Stimulated activated effector memory CD8-positive, alpha-beta T cell treated with anti-CD3 and anti-CD28 coated beads, Interleukin-12 subunit alpha, Interleukin-12 subunit beta, amount 100 ng/mL, for 72 hours (primary cell): ENCODE data around the gene PERCC1.

Experiments
- ATAC-seq: fragments of 150-1000 bp; cut with Tn5 transposase; 2 replicates; pipeline ENCODE4 v1.10.0; 2021
- DNase-seq, 2 donors: peaks; one replicate each; pipeline ENCODE4 v3.0.0; 2021 to 2022; ENCODE audit warnings: low spot score in 2 of 2
- H3K27ac Mint-ChIP-seq: one replicate; pipeline ENCODE4 v1.8.0; 2022; ENCODE audit warnings: mild to moderate bottlenecking, mixed read lengths
- H3K36me3 Mint-ChIP-seq: one replicate; pipeline ENCODE4 v1.8.0; 2022; ENCODE audit warnings: mild to moderate bottlenecking, mixed read lengths
- H3K4me1 Mint-ChIP-seq: one replicate; pipeline ENCODE4 v1.8.0; 2022; ENCODE audit warnings: mixed read lengths
- H3K4me3 Mint-ChIP-seq: one replicate; pipeline ENCODE4 v1.8.0; 2022; ENCODE audit warnings: mild to moderate bottlenecking, mixed read lengths
- H3K9me3 Mint-ChIP-seq: one replicate; pipeline ENCODE4 v1.8.0; 2022; ENCODE audit warnings: mixed read lengths

The PERCC1 gene

DNA sequence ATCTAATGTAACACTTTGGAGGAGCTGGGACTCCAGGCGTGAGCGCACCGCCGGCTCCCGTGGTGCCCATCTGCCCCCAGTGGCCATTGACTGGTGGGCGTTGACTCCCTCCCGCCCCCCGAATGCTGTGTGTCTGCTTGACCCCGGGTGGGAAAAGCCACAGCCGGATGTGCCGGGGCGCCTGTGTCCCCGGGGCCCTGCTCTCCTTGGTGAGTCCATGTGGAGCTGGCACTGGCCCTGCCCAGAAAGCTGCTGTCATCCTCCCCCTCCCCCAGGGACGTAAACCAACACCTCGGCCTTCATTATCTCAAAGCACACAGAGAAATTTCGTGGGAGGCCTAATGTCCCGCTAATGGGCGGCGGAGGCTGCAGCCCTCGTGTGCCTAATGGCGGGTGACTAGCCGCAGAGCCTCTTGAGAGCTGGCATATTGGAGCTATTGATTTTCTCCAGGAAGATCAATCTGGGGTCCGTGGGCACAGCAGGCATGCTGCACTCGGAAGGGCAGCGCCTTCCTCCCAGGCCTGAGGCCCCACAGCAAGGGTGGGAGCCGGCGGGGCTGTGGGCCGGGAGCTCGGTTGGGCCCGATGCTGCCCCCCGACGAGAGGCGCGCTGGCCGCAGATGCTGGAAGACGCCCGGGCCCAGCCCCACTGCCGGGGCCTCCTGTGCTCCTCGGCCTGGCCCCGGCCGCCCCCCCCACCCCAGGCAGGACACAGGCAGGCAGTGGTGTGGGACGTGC is 4.0 kb upstream of the PERCC1 start:
- Mint-ChIP-seq H3K4me1 (peaks cover 6% of the 10 kb centered on the region), H3K4me3 (no peak overlapping the region), H3K36me3 (no peaks in the 10 kb centered on the region), H3K9me3 (no peaks in the 10 kb centered on the region), H3K27ac (no peak overlapping the region)
- DNase-seq (no peak), ATAC-seq (no peak)

DNA sequence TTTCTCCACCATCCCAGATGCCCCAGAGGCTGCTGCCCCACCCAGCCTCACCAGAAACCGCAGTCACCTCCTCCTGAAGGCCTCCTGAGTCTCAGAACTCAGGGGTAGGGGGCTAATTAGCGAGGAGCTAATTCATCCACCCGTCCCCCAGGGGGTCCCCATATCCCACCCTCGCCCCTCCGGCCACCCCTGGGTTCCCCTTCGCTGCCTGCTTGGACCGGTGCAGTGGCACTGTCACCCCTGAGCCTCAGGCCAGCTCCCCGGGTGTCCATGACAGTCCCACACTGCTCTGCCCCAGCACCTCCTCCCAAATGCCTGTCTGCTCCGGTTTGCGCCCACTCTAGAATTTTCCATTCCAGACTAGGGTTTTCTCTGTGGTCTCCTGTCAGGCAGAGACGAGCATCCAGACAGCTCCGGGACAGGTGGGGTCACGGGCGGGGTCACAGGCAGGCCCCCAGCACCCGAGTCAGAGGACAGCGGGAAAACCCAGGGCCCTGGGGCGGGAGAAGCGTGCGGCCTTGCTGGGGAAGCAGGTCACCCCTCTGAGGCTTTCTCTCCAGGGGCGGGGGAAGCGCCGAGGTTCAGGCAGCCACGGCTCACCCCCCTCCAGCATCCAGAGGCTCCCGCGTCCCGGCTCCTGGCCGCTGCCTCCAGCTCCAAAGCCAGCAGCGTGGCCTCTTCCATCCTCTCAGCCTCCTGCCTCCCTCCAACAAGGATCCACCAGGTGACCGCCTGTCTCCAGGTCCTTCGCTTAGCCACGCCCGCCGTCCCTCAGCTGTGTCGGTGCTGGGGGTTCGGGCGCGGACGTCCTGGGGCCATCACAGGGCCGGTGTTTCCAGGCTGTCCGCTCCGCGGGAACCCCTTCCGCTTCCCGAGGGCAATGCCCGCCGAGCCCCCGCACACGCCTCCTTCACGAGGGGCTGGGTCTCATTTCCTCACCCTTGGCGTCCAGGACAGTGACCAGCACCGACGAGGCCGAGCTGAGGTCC is 3.1 kb upstream of the PERCC1 start:
- no peak overlapping the region for H3K4me3 Mint-ChIP-seq
- H3K36me3 Mint-ChIP-seq = no peaks in the 10 kb centered on the region
- DNase-seq (no peak), ATAC-seq (no peak)
- H3K27ac Mint-ChIP-seq = peak overlapping the region; percentile 61
- no peaks in the 10 kb centered on the region for H3K9me3 Mint-ChIP-seq
- no peaks in the 10 kb centered on the region for H3K4me1 Mint-ChIP-seq

DNA sequence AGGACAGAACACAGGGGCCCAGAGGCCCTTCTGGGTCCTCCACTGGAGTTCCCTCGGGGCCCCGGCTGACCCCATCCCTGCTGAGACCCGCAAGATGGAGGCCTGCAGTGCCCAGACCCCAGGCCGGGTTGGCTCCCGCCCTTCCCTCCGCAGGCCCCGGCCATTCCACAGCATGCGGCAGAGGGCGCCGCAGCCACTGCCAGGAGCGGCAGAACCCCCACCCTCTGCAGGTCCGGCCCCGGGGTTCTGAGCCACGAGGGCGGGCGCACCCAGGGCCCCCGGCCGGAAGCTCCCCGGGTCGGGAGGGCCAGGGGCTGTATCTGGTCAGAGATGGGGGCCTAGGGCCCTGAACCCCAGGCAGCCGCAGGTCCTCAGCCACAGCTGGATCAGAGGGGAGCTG is 2.4 kb upstream of the PERCC1 start:
- ATAC-seq = peak; percentile 62
- DNase-seq = peak in 1 of 2 donors; percentile 72

DNA sequence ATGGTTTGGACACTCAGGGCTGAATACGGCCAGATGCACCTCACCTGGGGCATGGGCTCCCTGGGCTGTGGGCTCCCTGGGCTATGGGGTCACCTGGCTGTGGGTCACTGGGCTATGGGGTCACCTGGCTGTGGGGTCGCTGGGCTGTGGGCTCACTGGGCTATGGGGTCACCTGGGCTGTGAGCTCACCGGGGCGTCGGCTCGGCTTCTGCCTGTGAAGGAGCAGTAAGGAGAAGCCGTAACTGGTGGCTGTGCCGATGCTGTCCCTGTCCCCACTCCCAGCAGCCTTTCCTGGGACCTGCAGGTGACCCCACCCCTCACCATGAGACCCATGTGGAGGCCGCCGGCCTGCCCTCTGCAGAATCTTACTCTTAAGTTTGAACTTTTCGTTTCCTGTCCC is 1.9 kb upstream of the PERCC1 start:
- DNase-seq = no peak
- Mint-ChIP-seq H3K9me3 (no peaks in the 10 kb centered on the region), H3K4me1 (no peaks in the 10 kb centered on the region), H3K36me3 (no peaks in the 10 kb centered on the region), H3K4me3 (no peak overlapping the region), H3K27ac (peak overlapping the region; percentile 83)
- ATAC-seq = no peak

More for the DNA sequence above, 2.4 kb upstream of the PERCC1 start:
- Mint-ChIP-seq H3K4me3 (no peak overlapping the region), H3K9me3 (no peaks in the 10 kb centered on the region), H3K36me3 (no peaks in the 10 kb centered on the region), H3K27ac (peak overlapping the region; percentile 61), H3K4me1 (no peaks in the 10 kb centered on the region)

DNA sequence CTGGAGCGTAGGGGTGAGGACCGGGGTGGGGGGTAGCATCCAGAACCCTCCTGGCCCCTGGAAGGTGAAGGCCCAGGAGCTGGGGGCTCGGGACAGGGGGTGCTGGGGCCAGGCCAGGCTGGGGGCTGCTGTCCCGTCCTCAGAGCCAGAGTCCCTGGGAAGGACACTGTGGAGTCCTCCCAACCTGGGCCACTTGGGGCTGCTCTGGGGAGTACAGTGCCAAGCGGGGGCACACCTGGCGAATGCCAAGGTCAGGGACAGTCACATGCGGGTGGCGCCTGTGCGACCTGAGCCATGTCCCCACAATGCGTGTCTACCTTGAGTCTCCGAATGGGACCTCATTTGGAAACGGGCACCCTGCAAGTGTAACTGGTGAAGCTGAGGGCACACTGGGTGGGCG is 1.2 kb upstream of the PERCC1 start:
- Mint-ChIP-seq H3K36me3 (no peaks in the 10 kb centered on the region), H3K27ac (peak overlapping the region; percentile 83)

DNA sequence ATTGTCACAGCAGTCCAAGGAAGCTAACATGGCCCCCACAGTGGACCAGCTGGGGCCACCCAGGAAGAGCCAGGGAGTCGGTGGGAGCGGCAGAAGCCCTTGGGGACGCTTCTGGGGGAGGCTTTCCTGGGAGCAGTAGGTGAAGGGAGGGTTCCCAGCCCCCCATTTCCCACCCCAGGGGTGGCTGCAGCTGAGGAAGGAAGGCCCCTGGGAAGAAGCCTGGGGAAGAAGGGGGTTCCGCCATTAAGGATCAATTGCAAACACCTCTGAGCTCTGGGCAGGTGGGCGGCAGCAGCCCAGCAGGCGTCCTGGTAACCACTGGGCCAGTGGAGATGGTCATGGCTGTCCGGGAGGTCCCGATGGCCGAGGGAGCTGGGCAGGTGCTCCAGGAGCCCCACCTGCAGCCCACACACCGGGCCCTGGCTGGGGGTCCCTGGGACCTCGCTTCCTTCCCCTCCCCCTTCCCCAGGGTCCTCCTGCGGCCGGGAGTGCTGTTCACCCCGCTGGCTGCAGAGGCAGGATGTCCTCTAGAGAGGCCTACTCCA is 592 bp upstream of the PERCC1 start:
- Mint-ChIP-seq H3K36me3 (no peaks in the 10 kb centered on the region), H3K9me3 (no peaks in the 10 kb centered on the region), H3K27ac (peak overlapping the region; percentile 83), H3K4me3 (no peak overlapping the region), H3K4me1 (no peaks in the 10 kb centered on the region)
- DNase-seq = no peak
- no peak for ATAC-seq

More for the DNA sequence above, 1.2 kb upstream of the PERCC1 start:
- H3K9me3 Mint-ChIP-seq = no peaks in the 10 kb centered on the region
- ATAC-seq = no peak
- no peak for DNase-seq
- no peaks in the 10 kb centered on the region for H3K4me1 Mint-ChIP-seq
- H3K4me3 Mint-ChIP-seq = no peak overlapping the region

DNA sequence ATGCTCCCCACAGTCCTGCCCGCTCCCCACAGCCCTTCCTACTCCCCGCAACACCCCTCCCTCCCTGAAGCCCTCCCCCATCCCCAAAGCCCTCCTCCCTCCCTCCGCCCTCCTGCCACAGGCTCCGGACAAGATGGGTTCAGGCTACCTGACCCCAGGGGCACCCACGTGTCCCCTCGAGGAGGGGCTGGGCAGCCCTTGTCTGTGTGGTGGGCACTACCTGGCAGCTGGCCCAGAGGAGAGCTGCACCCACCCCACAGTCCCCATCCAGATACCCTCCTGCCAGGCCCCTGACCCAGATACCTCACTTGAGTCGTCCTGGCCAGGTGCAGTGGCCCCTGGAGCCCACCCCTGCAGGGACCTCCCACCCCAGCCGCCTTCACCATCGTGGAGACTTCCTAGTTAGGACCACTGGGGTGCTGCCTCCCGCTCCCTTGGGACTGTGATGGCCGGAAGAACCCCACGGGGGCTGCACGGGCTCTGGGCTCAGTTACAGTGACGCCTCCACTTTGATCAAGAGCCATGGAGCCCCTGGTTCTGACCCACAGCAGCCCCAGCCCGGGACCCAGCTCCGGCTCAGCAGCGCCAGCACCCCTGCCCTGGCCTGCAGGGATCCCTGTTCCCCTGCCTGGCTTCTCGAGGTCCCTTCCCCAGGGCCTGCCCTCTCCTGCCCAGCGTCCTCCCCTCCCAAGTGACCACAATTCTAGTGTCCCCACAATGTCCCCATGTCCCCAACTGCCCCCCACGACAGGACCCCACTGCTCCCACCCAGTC is 806 bp downstream of the PERCC1 start:
- Mint-ChIP-seq H3K36me3 (no peaks in the 10 kb centered on the region), H3K4me3 (peak overlapping the region; percentile 33), H3K4me1 (no peaks in the 10 kb centered on the region), H3K9me3 (no peaks in the 10 kb centered on the region), H3K27ac (peak overlapping the region; percentile 63)
- ATAC-seq (no peak), DNase-seq (no peak)

DNA sequence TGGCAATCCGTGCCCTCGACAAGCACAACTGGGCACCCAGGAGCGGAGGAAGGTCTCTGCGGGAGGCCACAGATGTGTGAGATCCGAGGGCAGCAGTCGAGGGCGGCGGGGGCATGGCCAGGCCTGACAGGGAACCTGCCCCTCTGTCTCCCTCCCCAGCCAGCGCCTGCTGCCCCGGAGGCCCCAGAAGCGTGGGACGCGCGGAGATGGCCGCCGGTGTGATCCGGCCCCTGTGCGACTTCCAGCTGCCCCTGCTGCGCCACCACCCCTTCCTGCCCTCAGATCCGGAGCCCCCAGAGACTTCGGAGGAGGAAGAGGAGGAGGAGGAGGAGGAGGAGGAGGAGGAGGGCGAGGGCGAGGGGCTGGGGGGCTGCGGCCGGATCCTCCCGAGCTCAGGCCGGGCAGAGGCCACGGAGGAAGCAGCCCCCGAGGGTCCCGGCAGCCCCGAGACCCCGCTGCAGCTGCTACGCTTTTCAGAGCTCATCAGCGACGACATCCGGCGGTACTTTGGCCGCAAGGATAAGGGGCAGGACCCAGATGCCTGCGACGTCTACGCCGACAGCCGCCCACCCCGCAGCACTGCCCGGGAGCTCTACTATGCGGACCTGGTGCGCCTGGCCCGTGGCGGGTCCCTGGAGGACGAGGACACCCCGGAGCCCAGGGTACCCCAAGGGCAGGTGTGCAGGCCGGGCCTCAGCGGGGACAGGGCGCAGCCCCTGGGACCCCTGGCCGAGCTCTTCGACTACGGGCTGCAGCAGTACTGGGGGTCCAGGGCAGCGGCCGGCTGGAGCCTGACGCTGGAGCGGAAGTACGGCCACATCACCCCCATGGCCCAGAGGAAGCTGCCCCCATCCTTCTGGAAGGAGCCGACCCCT is 1.7 kb downstream of the PERCC1 start:
- DNase-seq (no peak), ATAC-seq (peak; percentile 16)
- peak overlapping the region; percentile 33 for H3K4me3 Mint-ChIP-seq

DNA sequence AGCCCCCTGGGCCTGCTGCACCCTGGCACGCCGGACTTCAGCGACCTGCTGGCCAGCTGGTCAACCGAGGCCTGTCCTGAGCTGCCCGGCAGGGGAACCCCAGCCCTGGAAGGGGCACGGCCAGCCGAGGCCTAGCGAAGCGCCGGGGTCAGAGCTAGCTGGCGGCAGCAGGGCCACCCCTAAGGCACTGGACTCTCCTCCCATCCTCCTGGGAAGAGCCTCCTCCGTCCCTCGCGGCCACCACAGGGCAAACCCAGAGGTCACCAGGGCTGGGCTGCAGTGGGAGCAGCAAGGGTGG is 2.3 kb downstream of the PERCC1 start:
- DNase-seq = no peak
- peak overlapping the region; percentile 33 for H3K4me3 Mint-ChIP-seq
- H3K27ac Mint-ChIP-seq = no peak overlapping the region
- no peaks in the 10 kb centered on the region for H3K4me1 Mint-ChIP-seq
- no peak for ATAC-seq
- H3K9me3 Mint-ChIP-seq = no peaks in the 10 kb centered on the region
- H3K36me3 Mint-ChIP-seq = no peaks in the 10 kb centered on the region

More for the DNA sequence above, 1.7 kb downstream of the PERCC1 start:
- no peaks in the 10 kb centered on the region for H3K9me3 Mint-ChIP-seq
- H3K27ac Mint-ChIP-seq = peak overlapping the region; percentile 63
- no peaks in the 10 kb centered on the region for H3K4me1 Mint-ChIP-seq
- H3K36me3 Mint-ChIP-seq = no peaks in the 10 kb centered on the region

DNA sequence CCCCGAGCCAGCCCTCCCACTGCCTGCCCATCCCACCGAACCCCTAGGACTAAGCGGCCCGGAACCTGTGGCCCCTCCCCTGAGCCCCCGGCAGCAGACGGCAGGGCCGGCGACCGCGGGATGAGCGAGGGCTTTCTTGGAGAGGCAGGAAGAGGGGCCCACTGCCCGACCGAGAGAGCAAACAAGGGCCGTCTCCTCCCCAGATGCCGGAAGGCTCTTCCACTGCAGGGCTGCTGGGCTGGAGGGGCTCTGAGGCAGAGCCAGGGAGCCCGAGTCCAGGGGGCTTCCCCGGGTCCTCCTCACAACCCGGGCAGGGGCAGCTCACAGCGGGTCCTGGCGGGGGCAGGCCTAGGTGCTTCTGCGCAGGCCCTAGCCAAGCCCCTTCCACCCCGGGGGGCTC is 2.9 kb downstream of the PERCC1 start:
- Mint-ChIP-seq H3K4me1 (no peaks in the 10 kb centered on the region), H3K27ac (no peak overlapping the region), H3K9me3 (no peaks in the 10 kb centered on the region), H3K4me3 (no peak overlapping the region), H3K36me3 (no peaks in the 10 kb centered on the region)
- ATAC-seq (no peak), DNase-seq (no peak)

DNA sequence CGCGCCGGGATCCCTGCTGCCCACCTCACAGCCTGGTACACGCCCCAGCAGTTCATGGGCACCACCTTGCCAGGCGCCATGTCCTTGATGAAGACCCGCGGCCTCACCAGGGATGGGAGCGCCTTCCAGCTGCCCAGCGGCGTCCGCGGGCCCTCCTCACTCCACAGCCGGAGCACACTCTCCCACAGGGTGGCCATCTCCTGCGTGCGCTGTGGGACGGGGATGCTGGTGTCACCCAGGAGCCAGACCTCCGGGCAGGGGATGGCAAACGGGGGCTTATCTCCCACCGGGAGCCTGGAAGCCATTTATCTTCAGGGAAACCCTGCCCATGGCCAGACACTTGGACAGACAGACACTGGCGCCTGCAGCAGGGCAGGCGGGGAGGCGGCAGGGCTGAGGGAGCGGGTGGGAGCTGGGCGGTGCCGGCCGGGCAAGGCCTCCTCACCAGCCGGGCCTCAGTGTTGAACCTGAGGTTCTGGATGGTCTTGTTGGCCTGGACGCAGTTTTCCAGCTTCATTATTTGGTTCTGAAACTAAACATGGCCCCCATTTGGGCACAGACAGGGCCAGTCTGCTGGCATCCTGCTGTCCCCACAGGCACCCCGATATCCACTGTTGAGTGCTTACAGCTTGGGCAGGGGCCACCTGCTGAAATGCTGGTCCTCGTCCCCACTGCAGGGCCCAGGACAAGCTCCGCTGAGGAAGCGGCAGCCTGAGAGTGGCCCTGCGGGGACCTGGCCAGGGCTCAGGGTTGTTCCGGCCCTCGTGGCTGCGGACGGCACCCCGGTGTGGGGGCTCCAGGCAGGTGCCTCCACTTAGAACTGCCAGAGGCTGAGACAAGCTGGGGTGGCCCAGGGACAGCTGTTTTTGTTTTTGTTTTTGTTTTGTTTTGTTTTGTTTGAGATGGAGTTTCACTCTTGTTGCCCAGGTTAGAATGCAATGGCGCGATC is 4.0 kb downstream of the PERCC1 start:
- Mint-ChIP-seq H3K27ac (no peak overlapping the region), H3K36me3 (peaks cover 2% of the 10 kb centered on the region), H3K9me3 (no peaks in the 10 kb centered on the region), H3K4me1 (no peaks in the 10 kb centered on the region), H3K4me3 (no peak overlapping the region)
- DNase-seq (no peak), ATAC-seq (no peak)

DNA sequence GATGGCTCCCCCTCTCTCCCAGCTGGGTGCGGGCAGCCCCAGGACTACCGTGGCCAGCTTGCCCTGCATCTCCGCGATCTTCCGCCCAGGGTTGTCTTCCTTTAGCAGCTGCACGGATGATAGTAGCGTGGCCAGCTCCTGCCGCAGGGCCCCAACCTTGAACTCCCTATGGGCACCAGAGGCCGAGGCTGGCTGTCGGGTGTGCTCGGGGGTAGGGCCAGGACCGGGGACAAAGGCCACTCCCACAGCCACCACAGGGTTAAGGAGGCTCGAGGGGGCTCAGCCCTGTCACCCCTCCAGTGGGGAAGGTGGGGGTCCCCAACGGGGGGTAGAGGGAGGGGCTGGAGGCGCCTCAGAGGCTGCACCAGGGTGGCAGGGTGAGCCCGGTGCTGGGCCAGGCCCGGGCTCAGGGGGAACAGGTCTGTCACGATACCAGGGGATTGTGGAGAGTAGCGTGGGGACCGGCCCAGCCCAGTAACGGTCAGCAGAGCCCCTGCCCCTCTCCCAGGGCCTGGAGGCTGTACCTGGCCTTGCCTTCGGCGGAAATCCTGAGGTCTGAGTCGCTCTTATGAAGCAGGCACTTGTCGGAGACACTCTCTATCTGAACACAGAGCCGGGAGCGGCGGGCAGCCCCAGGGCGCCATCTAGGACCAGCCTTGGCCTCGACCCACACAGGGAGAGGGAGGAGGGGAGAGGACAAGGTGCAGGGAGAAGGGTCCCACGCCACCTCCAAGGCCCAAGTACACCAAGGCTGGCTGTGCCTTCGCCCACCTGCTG is 5.2 kb downstream of the PERCC1 start:
- Mint-ChIP-seq H3K27ac (no peak overlapping the region), H3K4me1 (no peaks in the 10 kb centered on the region), H3K36me3 (peaks cover 6% of the 10 kb centered on the region), H3K9me3 (no peaks in the 10 kb centered on the region), H3K4me3 (no peak overlapping the region)
- DNase-seq (no peak), ATAC-seq (no peak)
